MM.1S (cell line): Measurements from ENCODE around the gene KDM5A.
"Not testable (repeated sequence)": the region's sequence is repeated elsewhere in the genome, so short reads cannot be mapped to it uniquely, and the experiment has no call there.

Source experiments
- DNase-seq: peaks from one replicate; pipeline ENCODE4 v3.0.0-alpha.2; 2015
- H2AFZ ChIP-seq: fragments of 300-600 bp; sonication (generic); 2 replicates; pipeline ENCODE4 v1.6.0; 2016; ENCODE audit warnings: antibody characterized with exemption, low read length
- H3F3A ChIP-seq: fragments of 300-600 bp; sonication (generic); 2 replicates; pipeline ENCODE4 v1.6.1; 2016; ENCODE audit warnings: mild to moderate bottlenecking, antibody characterized with exemption, low read length, moderate library complexity, mixed read lengths; ENCODE audit not compliant: insufficient read depth
- H3K27ac ChIP-seq: fragments of 300-600 bp; sonication (generic); 2 replicates; pipeline ENCODE4 v1.5.1; 2016; ENCODE audit warnings: mild to moderate bottlenecking, low read length
- H3K27me3 ChIP-seq: fragments of 300-600 bp; sonication (generic); replicated peaks from 2 replicates; pipeline ENCODE4 v1.6.0; 2016; ENCODE audit warnings: low read length; ENCODE audit not compliant: insufficient read depth
- H3K36me3 ChIP-seq: fragments of 300-600 bp; sonication (generic); replicated peaks from 2 replicates; pipeline ENCODE4 v1.6.1; 2016; ENCODE audit warnings: mild to moderate bottlenecking, low read length, mixed read lengths; ENCODE audit not compliant: insufficient read depth
- H3K4me1 ChIP-seq: fragments of 300-600 bp; sonication (generic); 2 replicates; pipeline ENCODE4 v1.6.1; 2016; ENCODE audit warnings: low read length, mixed read lengths
- H3K4me2 ChIP-seq: fragments of 300-600 bp; sonication (generic); 2 replicates; pipeline ENCODE4 v1.6.0; 2016; ENCODE audit warnings: low read depth, low read length
- H3K4me3 ChIP-seq: fragments of 300-600 bp; sonication (generic); 2 replicates; pipeline ENCODE4 v1.5.1; 2016; ENCODE audit warnings: low read length, mixed read lengths
- H3K79me2 ChIP-seq: fragments of 300-600 bp; sonication (generic); 2 replicates; pipeline ENCODE4 v1.6.1; 2016; ENCODE audit warnings: mixed run types, low read length, mixed read lengths
- H3K9ac ChIP-seq: fragments of 300-600 bp; sonication (generic); 2 replicates; pipeline ENCODE4 v1.6.1; 2016; ENCODE audit warnings: low read length, mixed read lengths
- H3K9me2 ChIP-seq: fragments of 300-600 bp; sonication (generic); replicated peaks from 2 replicates; pipeline ENCODE4 v1.6.1; 2016; ENCODE audit warnings: mild to moderate bottlenecking, low read length, mixed read lengths; ENCODE audit not compliant: insufficient read depth
- H3K9me3 ChIP-seq: fragments of 300-600 bp; sonication (generic); replicated peaks from 2 replicates; pipeline ENCODE4 v1.6.1; 2016; ENCODE audit warnings: mild to moderate bottlenecking, low read length, mixed read lengths; ENCODE audit not compliant: insufficient read depth
- H4K20me1 ChIP-seq: fragments of 300-600 bp; sonication (generic); 2 replicates; pipeline ENCODE4 v1.6.1; 2016; ENCODE audit warnings: mild to moderate bottlenecking, low read length, moderate library complexity, mixed read lengths; ENCODE audit not compliant: insufficient read depth
- EZH2 ChIP-seq: fragments of 300-600 bp; sonication (generic); optimal IDR thresholded peaks from 2 replicates; pipeline ENCODE3; 2017; ENCODE audit warnings: low read depth, mild to moderate bottlenecking, antibody characterized with exemption, low read length, mixed read lengths
- EZH2phosphoT487 ChIP-seq: fragments of 300-600 bp; sonication (generic); IDR thresholded peaks from 2 replicates; pipeline ENCODE4 v1.6.1; 2018; ENCODE audit warnings: antibody characterized with exemption, low read length
- TF ChIP-seq, protein P1 (sequence below): fragments of 300-600 bp; sonication (generic); IDR thresholded peaks from 2 replicates; pipeline ENCODE4 v1.5.1; 2016; ENCODE audit warnings: antibody characterized with exemption, low read length, mixed read lengths

The KDM5A gene

DNA sequence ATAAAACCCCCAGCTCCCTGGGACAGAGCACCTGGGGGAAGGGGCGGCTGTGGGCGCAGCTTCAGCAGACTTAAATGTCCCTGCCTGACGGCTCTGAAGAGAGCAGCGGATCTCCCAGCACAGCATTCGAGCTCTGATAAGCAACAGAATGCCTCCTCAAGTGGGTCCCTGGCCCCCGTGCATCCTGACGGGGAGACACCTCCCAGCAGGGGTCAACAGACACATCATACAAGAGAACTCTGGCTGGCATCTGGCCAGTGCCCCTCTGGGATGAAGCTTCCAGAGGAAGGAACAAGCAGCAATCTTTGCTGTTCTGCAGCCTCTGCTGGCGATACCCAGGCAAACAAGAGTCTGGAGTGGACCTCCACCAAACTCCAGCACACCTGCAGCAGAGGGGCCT lies 91.1 kb downstream of the KDM5A start:
- not testable (repeated sequence) for H3K4me2 ChIP-seq, H4K20me1 ChIP-seq, H3K79me2 ChIP-seq, H3K27ac ChIP-seq, DNase-seq, H3K4me3 ChIP-seq, H3K27me3 ChIP-seq, H3K9ac ChIP-seq, H3F3A ChIP-seq, H3K4me1 ChIP-seq, H3K9me3 ChIP-seq, H2AFZ ChIP-seq, H3K9me2 ChIP-seq
- H3K36me3 ChIP-seq: peaks cover 12% of the 10 kb centered on the region; the same call in 1 of the 2 replicates

DNA sequence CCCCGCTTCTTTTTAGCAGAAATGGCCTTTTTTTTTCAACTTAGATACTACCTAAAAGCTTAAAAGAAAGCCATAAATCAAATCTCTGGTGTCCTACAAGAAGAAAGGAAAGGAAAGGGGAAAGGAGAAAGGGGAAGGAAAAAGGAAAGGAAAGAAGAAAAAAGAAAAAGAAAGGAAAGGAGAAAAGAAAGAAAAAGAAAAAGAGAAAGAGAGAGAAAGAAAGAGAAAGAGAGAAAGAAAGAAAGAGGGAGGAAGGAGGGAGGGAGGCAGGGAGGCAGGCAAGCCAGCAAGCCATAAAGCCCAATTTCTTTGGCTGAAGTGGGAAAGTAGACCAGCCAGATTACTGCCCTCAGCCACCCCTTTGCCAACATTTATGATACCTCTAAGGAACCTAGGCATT lies 94.0 kb downstream of the KDM5A start:
- H3K4me3 ChIP-seq: no peak overlapping the region
- no peak overlapping the region for H2AFZ ChIP-seq
- H3K79me2 ChIP-seq: no peaks in the 10 kb centered on the region
- no peak for DNase-seq
- H3K4me2 ChIP-seq: no peak overlapping the region
- no peaks in the 10 kb centered on the region for H3K4me1 ChIP-seq
- H3K36me3 ChIP-seq: peaks cover 33% of the 10 kb centered on the region; the same call in 1 of the 2 replicates
- H3K9me3 ChIP-seq: no peaks in the 10 kb centered on the region
- H3K9ac ChIP-seq: no peak overlapping the region
- no peaks in the 10 kb centered on the region for H3K27me3 ChIP-seq
- no peaks in the 10 kb centered on the region for H3K9me2 ChIP-seq
- no peaks in the 10 kb centered on the region for H3F3A ChIP-seq
- no peak overlapping the region for H3K27ac ChIP-seq
- no peaks in the 10 kb centered on the region for H4K20me1 ChIP-seq
- TF ChIP-seq, protein P1, sequence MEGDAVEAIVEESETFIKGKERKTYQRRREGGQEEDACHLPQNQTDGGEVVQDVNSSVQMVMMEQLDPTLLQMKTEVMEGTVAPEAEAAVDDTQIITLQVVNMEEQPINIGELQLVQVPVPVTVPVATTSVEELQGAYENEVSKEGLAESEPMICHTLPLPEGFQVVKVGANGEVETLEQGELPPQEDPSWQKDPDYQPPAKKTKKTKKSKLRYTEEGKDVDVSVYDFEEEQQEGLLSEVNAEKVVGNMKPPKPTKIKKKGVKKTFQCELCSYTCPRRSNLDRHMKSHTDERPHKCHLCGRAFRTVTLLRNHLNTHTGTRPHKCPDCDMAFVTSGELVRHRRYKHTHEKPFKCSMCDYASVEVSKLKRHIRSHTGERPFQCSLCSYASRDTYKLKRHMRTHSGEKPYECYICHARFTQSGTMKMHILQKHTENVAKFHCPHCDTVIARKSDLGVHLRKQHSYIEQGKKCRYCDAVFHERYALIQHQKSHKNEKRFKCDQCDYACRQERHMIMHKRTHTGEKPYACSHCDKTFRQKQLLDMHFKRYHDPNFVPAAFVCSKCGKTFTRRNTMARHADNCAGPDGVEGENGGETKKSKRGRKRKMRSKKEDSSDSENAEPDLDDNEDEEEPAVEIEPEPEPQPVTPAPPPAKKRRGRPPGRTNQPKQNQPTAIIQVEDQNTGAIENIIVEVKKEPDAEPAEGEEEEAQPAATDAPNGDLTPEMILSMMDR: no peak
- no peak for TF ChIP-seq EZH2
- no peak for TF ChIP-seq EZH2phosphoT487

DNA sequence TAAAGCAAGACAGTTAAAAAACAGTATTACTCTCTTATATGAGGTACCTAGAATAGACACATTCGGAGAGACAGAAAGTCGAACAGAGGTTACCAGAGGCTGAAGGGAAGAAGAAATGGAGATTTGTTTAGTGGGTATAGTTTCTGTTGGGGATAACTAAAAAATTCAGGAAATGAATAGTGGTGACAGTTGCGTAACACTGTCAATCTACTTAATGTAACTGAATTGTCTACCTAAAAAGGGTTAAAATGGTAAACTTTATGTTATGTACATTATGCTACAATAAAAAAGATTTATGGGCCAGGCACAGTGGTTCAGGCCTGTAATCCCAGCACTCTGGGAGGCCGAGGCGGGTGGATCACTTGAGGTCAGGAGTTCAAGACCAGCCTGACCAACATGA lies 95.9 kb downstream of the KDM5A start:
- H3F3A ChIP-seq: no peaks in the 10 kb centered on the region
- no peak overlapping the region for H3K4me2 ChIP-seq
- H3K4me1 ChIP-seq: no peaks in the 10 kb centered on the region
- H3K36me3 ChIP-seq: peaks cover 34% of the 10 kb centered on the region; the same call in 1 of the 2 replicates
- no peak for TF ChIP-seq EZH2phosphoT487
- TF ChIP-seq, protein P1: no peak
- no peak for TF ChIP-seq EZH2
- H3K4me3 ChIP-seq: no peak overlapping the region
- no peaks in the 10 kb centered on the region for H3K9me2 ChIP-seq
- no peaks in the 10 kb centered on the region for H3K79me2 ChIP-seq
- H4K20me1 ChIP-seq: no peaks in the 10 kb centered on the region
- H3K9ac ChIP-seq: no peak overlapping the region
- no peaks in the 10 kb centered on the region for H3K9me3 ChIP-seq
- H3K27ac ChIP-seq: no peak overlapping the region
- no peak overlapping the region for H2AFZ ChIP-seq
- no peaks in the 10 kb centered on the region for H3K27me3 ChIP-seq
- DNase-seq: no peak

DNA sequence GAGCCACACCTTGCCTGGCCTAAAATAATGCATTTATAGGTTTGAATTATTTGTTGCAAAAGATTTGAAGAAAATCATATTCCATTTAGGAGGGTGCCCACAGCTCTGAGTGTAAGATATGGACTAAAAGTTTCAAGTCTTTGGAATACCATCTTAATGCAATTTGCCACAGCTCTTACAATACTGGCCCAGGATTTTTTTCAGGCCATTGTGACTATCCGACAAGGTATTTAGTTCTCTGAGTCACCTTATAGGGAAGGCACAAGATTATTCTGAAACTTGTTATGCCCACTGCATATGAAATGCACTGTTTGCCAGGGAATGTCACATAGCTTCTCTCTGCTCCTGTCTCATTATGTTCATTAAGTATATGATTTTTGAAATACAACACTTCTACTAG lies 96.9 kb downstream of the KDM5A start:
- Histone ChIP-seq H3K4me3 (no peak overlapping the region), H2AFZ (no peak overlapping the region), H3K36me3 (peaks cover 34% of the 10 kb centered on the region; the same call in 1 of the 2 replicates), H3K79me2 (no peaks in the 10 kb centered on the region), H3K9me2 (no peaks in the 10 kb centered on the region), H3K4me2 (no peak overlapping the region), H3K9me3 (no peaks in the 10 kb centered on the region), H3F3A (no peaks in the 10 kb centered on the region), H3K4me1 (no peaks in the 10 kb centered on the region), H3K27ac (no peak overlapping the region), H4K20me1 (no peaks in the 10 kb centered on the region), H3K27me3 (no peaks in the 10 kb centered on the region), H3K9ac (no peak overlapping the region)
- no peak for DNase-seq
- TF ChIP-seq EZH2 (no peak), EZH2phosphoT487 (no peak)
- TF ChIP-seq, protein P1: no peak
